Mesenchymal stem cell (in vitro differentiated cells and primary cell): ENCODE results near the gene DOCK10.

ENCODE experiments used
- DNase-seq: peaks from one replicate; pipeline ENCODE4 v3.0.0-alpha.2; 2013
- H2AFZ ChIP-seq: one replicate; pipeline ENCODE4 v1.6.1; 2013; ENCODE audit warnings: low read depth, mild to moderate bottlenecking, control low read depth, inconsistent platforms, low read length, moderate library complexity
- H2AK5ac ChIP-seq: 2 replicates; pipeline ENCODE4 v1.6.1; 2013; ENCODE audit warnings: low read length, moderate library complexity, mild to moderate bottlenecking, inconsistent platforms; ENCODE audit not compliant: severe bottlenecking
- H2BK120ac ChIP-seq: one replicate; pipeline ENCODE4 v1.6.1; 2013; ENCODE audit warnings: low read depth, mild to moderate bottlenecking, inconsistent platforms, low read length, moderate library complexity
- H2BK12ac ChIP-seq, 2 experiments: one replicate each; pipeline ENCODE4 v1.6.1; 2013; ENCODE audit warnings: inconsistent platforms in 2 of 2, low read length in 2 of 2, mild to moderate bottlenecking in 2 of 2, moderate library complexity in 2 of 2, control low read depth in 1 of 2
- H2BK15ac ChIP-seq: one replicate; pipeline ENCODE4 v1.6.1; 2013; ENCODE audit warnings: mild to moderate bottlenecking, low read depth, inconsistent platforms; ENCODE audit not compliant: poor library complexity, severe bottlenecking
- H2BK5ac ChIP-seq: 2 replicates; pipeline ENCODE4 v1.6.1; 2013; ENCODE audit warnings: low read depth, mild to moderate bottlenecking, low read length, control low read depth, inconsistent platforms; ENCODE audit not compliant: poor library complexity, severe bottlenecking
- H3K14ac ChIP-seq, 2 experiments: one replicate each; pipeline ENCODE4 v1.6.1; 2013; ENCODE audit warnings: inconsistent platforms in 2 of 2, low read length in 2 of 2, control low read depth in 1 of 2, mild to moderate bottlenecking in 1 of 2, moderate library complexity in 1 of 2
- H3K18ac ChIP-seq, 2 experiments: one replicate each; pipeline ENCODE4 v1.6.1; 2013; ENCODE audit warnings: inconsistent platforms in 2 of 2, low read length in 2 of 2, control low read depth in 1 of 2, low read depth in 1 of 2, mild to moderate bottlenecking in 1 of 2
- H3K23ac ChIP-seq, 2 experiments: one replicate each; pipeline ENCODE4 v1.6.1; 2013; ENCODE audit warnings: inconsistent platforms in 2 of 2, low read length in 2 of 2, mild to moderate bottlenecking in 2 of 2, moderate library complexity in 2 of 2, control low read depth in 1 of 2
- H3K27ac ChIP-seq: 2 replicates; pipeline ENCODE4 v1.5.1; 2013; ENCODE audit warnings: mild to moderate bottlenecking, moderate library complexity, low read length, control low read depth, inconsistent platforms; ENCODE audit not compliant: poor library complexity, severe bottlenecking
- H3K27me3 ChIP-seq, 2 experiments: 2 replicates each; pipeline versions ENCODE4 v1.6.1 to v1.7.0; 2013; ENCODE audit warnings: low read length in 2 of 2, mild to moderate bottlenecking in 2 of 2, moderate library complexity in 2 of 2, control low read depth in 1 of 2, inconsistent platforms in 1 of 2; ENCODE audit not compliant: control insufficient read depth in 1 of 2, insufficient read depth in 1 of 2
- H3K36me3 ChIP-seq, 2 experiments: 2 replicates each; pipeline versions ENCODE4 v1.6.1 to v1.7.0; 2013; ENCODE audit warnings: low read length in 2 of 2, control low read depth in 1 of 2, inconsistent platforms in 1 of 2, low read depth in 1 of 2, mild to moderate bottlenecking in 1 of 2; ENCODE audit not compliant: insufficient read depth in 2 of 2, control insufficient read depth in 1 of 2
- H3K4ac ChIP-seq, 2 experiments: one replicate each; pipeline ENCODE4 v1.6.1; 2013; ENCODE audit warnings: inconsistent platforms in 2 of 2, low read length in 2 of 2, mild to moderate bottlenecking in 2 of 2, moderate library complexity in 2 of 2, control low read depth in 1 of 2, low read depth in 1 of 2
- H3K4me1 ChIP-seq: 2 replicates; pipeline ENCODE4 v1.6.1; 2013; ENCODE audit warnings: low read depth, low read length, control low read depth; ENCODE audit not compliant: control insufficient read depth, insufficient read depth
- H3K4me2 ChIP-seq: 2 replicates; pipeline ENCODE4 v1.6.1; 2013; ENCODE audit warnings: low read length, mild to moderate bottlenecking, inconsistent platforms; ENCODE audit not compliant: poor library complexity, severe bottlenecking
- H3K4me3 ChIP-seq, 2 experiments: 2 replicates each; pipeline versions ENCODE4 v1.5.1 to v1.7.0; 2013; ENCODE audit warnings: low read length in 2 of 2, mild to moderate bottlenecking in 2 of 2, control low read depth in 1 of 2, low read depth in 1 of 2; ENCODE audit not compliant: insufficient read depth in 1 of 2
- H3K79me1 ChIP-seq: replicated peaks from 2 replicates; pipeline ENCODE4 v1.6.1; 2013; ENCODE audit warnings: mild to moderate bottlenecking, control low read depth, low read length, inconsistent platforms; ENCODE audit not compliant: poor library complexity, severe bottlenecking
- H3K9ac ChIP-seq: 2 replicates; pipeline ENCODE4 v1.7.0; 2013; ENCODE audit warnings: mild to moderate bottlenecking, low read length, moderate library complexity
- H3K9me3 ChIP-seq: 2 replicates; pipeline ENCODE4 v1.7.0; 2013; ENCODE audit warnings: mild to moderate bottlenecking, low read length; ENCODE audit not compliant: control insufficient read depth
- H4K8ac ChIP-seq: one replicate; pipeline ENCODE4 v1.6.1; 2013; ENCODE audit warnings: inconsistent platforms, mild to moderate bottlenecking, low read length, moderate library complexity
- H4K91ac ChIP-seq: one replicate; pipeline ENCODE4 v1.6.1; 2013; ENCODE audit warnings: mild to moderate bottlenecking, low read length, inconsistent platforms
- WGBS: methylation state at CpG from one replicate; pipeline ENCODE4 v1.1.7; 2013; ENCODE audit warnings: mixed read lengths; 5-methylcytosine and 5-hydroxymethylcytosine counted together

Gene DOCK10

GRCh38 chr2:224883172-224883516 is 159.1 kb downstream of the DOCK10 start:
- no peak for DNase-seq
- H2AK5ac ChIP-seq = no peak overlapping the region
- no peak overlapping the region for H3K4me2 ChIP-seq
- peaks cover 5 to 38% of the 10 kb centered on the region in 2 experiments for H3K36me3 ChIP-seq
- H4K91ac ChIP-seq = no peak overlapping the region
- no peak overlapping the region for H4K8ac ChIP-seq
- H3K14ac ChIP-seq = no peak overlapping the region
- H2BK15ac ChIP-seq = no peak overlapping the region
- H3K79me1 ChIP-seq = peaks cover 10% of the 10 kb centered on the region
- no peak overlapping the region for H2BK120ac ChIP-seq
- peak overlapping the region; percentile 79 for H3K27ac ChIP-seq
- no peak overlapping the region for H2BK12ac ChIP-seq
- no peaks in the 10 kb centered on the region for H3K9me3 ChIP-seq
- H3K23ac ChIP-seq = no peak overlapping the region
- H2BK5ac ChIP-seq = no peak overlapping the region
- WGBS = 100% methylated on average over 4 of the region's 6 CpGs
- no peak overlapping the region for H3K4ac ChIP-seq
- peak overlapping the region; percentile 47 for H3K9ac ChIP-seq
- H3K4me3 ChIP-seq = peak overlapping the region in 1 of 2 experiments; percentile 48
- no peak overlapping the region for H2AFZ ChIP-seq
- H3K18ac ChIP-seq = no peak overlapping the region
- peaks cover 9% of the 10 kb centered on the region for H3K4me1 ChIP-seq
- no peaks in the 10 kb centered on the region for H3K27me3 ChIP-seq

- peaks cover 5 to 43% of the 10 kb centered on the region in 2 experiments for H3K36me3 ChIP-seq
- whole genome bisulfite sequencing = 68% methylated on average over 2 of the region's 4 CpGs
- no peak overlapping the region for H2BK15ac ChIP-seq
- H3K18ac ChIP-seq = no peak overlapping the region
- H3K9me3 ChIP-seq = no peaks in the 10 kb centered on the region
- no peak overlapping the region for H2BK12ac ChIP-seq
- no peak overlapping the region for H3K23ac ChIP-seq
- H2AFZ ChIP-seq = no peak overlapping the region
- no peaks in the 10 kb centered on the region for H3K27me3 ChIP-seq
- H4K91ac ChIP-seq = no peak overlapping the region
- H4K8ac ChIP-seq = no peak overlapping the region
- peak; percentile 29 for DNase-seq
- H3K14ac ChIP-seq = no peak overlapping the region
- peak overlapping the region; percentile 79 for H3K27ac ChIP-seq
- no peak overlapping the region for H3K4me2 ChIP-seq
- H3K9ac ChIP-seq = peak overlapping the region; percentile 80
- H3K79me1 ChIP-seq = peaks cover 10% of the 10 kb centered on the region
- peaks cover 9% of the 10 kb centered on the region for H3K4me1 ChIP-seq
- H2BK5ac ChIP-seq = peak overlapping the region; percentile 24
- no peak overlapping the region for H2AK5ac ChIP-seq
- H2BK120ac ChIP-seq = no peak overlapping the region
- H3K4ac ChIP-seq = no peak overlapping the region
- peak overlapping the region in 1 of 2 experiments; percentile 48 for H3K4me3 ChIP-seq
Observed at GRCh38 chr2:224882291-224883171, 159.7 kb downstream of the DOCK10 start.

- Histone ChIP-seq H2BK5ac (no peak overlapping the region), H2BK15ac (no peak overlapping the region), H3K36me3 (peaks cover 5 to 50% of the 10 kb centered on the region in 2 experiments), H3K4ac (no peak overlapping the region), H3K23ac (no peak overlapping the region), H3K9ac (peak overlapping the region; percentile 80), H3K4me3 (no peak overlapping the region), H3K14ac (no peak overlapping the region), H2BK120ac (no peak overlapping the region), H2AK5ac (peak overlapping the region; percentile 14), H2BK12ac (no peak overlapping the region), H3K4me2 (no peak overlapping the region), H3K4me1 (peaks cover 9% of the 10 kb centered on the region), H3K9me3 (no peaks in the 10 kb centered on the region), H3K27me3 (no peaks in the 10 kb centered on the region), H3K27ac (peak overlapping the region; percentile 76), H2AFZ (no peak overlapping the region), H4K91ac (no peak overlapping the region), H3K18ac (no peak overlapping the region), H4K8ac (no peak overlapping the region), H3K79me1 (peaks cover 9% of the 10 kb centered on the region)
- WGBS = 48% methylated on average over 1 of the region's 1 CpG
- no peak for DNase-seq
Observed at GRCh38 chr2:224881846-224882245, 160.4 kb downstream of the DOCK10 start.

- WGBS = 91% methylated on average over 6 of the region's 6 CpGs
- H2AFZ ChIP-seq = no peak overlapping the region
- H3K4ac ChIP-seq = no peak overlapping the region
Observed at GRCh38 chr2:224876522-224876921, 165.7 kb downstream of the DOCK10 start.

More at GRCh38 chr2:224876522-224876921, 165.7 kb downstream of the DOCK10 start:
- Histone ChIP-seq H2BK120ac (no peak overlapping the region), H3K36me3 (peaks cover 8 to 95% of the 10 kb centered on the region in 2 experiments), H2AK5ac (peak overlapping the region; percentile 91), H3K14ac (no peak overlapping the region), H3K9ac (no peak overlapping the region), H3K79me1 (peaks cover 8% of the 10 kb centered on the region), H2BK5ac (no peak overlapping the region), H3K9me3 (no peaks in the 10 kb centered on the region), H3K23ac (no peak overlapping the region), H3K4me3 (no peak overlapping the region), H4K8ac (no peak overlapping the region), H4K91ac (no peak overlapping the region), H2BK12ac (no peak overlapping the region), H3K27me3 (no peaks in the 10 kb centered on the region), H3K18ac (no peak overlapping the region), H3K4me1 (peaks cover 2% of the 10 kb centered on the region), H3K27ac (no peak overlapping the region), H2BK15ac (no peak overlapping the region), H3K4me2 (no peak overlapping the region)
- no peak for DNase-seq
